Measurements from ENCODE around the gene NPC1. TPM values are rescaled to one million over a fixed set of nuclear protein-coding genes. Genes with fewer than 3 reads are reported as not detected.

Gene NPC1
- total RNA-seq, 1 experiment from 2014 or later, result 29.5 TPM

GRCh38 chr18:23609390-23610023 is 23.2 kb upstream of the NPC1 start:
- Mint-ChIP-seq H3K27me3 (ENCODE audit: insufficient read depth, unreplicated experiment) (no peaks in the 10 kb centered on the region), H3K27ac (ENCODE audit: unreplicated experiment) (no peak overlapping the region), H3K36me3 (ENCODE audit: insufficient read depth, unreplicated experiment) (peaks cover 6% of the 10 kb centered on the region), H3K9me3 (ENCODE audit: unreplicated experiment) (no peaks in the 10 kb centered on the region), H3K4me3 (ENCODE audit: unreplicated experiment) (no peak overlapping the region), H3K4me1 (ENCODE audit: low read depth, unreplicated experiment) (peaks cover 22% of the 10 kb centered on the region)
- intact Hi-C loops (cut with micrococcal nuclease; ENCODE audit: unreplicated experiment), result no loop called here
- peaks cover 21% of the 10 kb centered on the region for H3K4me1 ChIP-seq
- ChIA-PET CTCF (interaction anchor here (1.6 kb wide), 1 partner anchor 94 kb away, joined by 4 read pairs; no protein-coding TSS in a partner anchor), POLR2A (no interaction called here)
- no peak for DNase-seq
- no peaks in the 10 kb centered on the region for H3K27me3 ChIP-seq (replicated peaks; ENCODE audit: control insufficient read depth, insufficient read depth, low read length)
- TF ChIP-seq CTCF (IDR thresholded peaks at IDR 0.05; ENCODE audit: insufficient read depth in 1 of 2, low read depth in 1 of 2, low read length in 1 of 2, severe bottlenecking in 1 of 2, unreplicated experiment in 1 of 2), result no peak
- no peaks in the 10 kb centered on the region for H3K36me3 ChIP-seq (ENCODE audit: control insufficient read depth, insufficient read depth, low read length)
- H3K9me3 ChIP-seq, result no peaks in the 10 kb centered on the region
- no TSS peak for BruUV-seq (replicated peaks)
- H3K4me3 ChIP-seq (ENCODE audit: low read depth, low read length), result no peak overlapping the region

GRCh38 chr18:23608211-23608610 is 21.9 kb upstream of the NPC1 start:
- Mint-ChIP-seq H3K4me1 (ENCODE audit: low read depth, unreplicated experiment) (peaks cover 22% of the 10 kb centered on the region), H3K36me3 (ENCODE audit: insufficient read depth, unreplicated experiment) (peaks cover 6% of the 10 kb centered on the region), H3K4me3 (ENCODE audit: unreplicated experiment) (no peak overlapping the region), H3K27ac (ENCODE audit: unreplicated experiment) (no peak overlapping the region), H3K27me3 (ENCODE audit: insufficient read depth, unreplicated experiment) (no peaks in the 10 kb centered on the region), H3K9me3 (ENCODE audit: unreplicated experiment) (no peaks in the 10 kb centered on the region)
- POLR2A ChIA-PET, result no interaction called here
- no peaks in the 10 kb centered on the region for H3K27me3 ChIP-seq (replicated peaks; ENCODE audit: control insufficient read depth, insufficient read depth, low read length)
- H3K9me3 ChIP-seq, result no peaks in the 10 kb centered on the region
- peaks cover 21% of the 10 kb centered on the region for H3K4me1 ChIP-seq
- TF ChIP-seq CTCF (IDR thresholded peaks at IDR 0.05; ENCODE audit: insufficient read depth in 1 of 2, low read depth in 1 of 2, low read length in 1 of 2, severe bottlenecking in 1 of 2, unreplicated experiment in 1 of 2), result no peak
- intact Hi-C loops (cut with micrococcal nuclease; ENCODE audit: unreplicated experiment), result no loop called here
- CTCF ChIA-PET, result no interaction called here
- H3K4me3 ChIP-seq (ENCODE audit: low read depth, low read length), result no peak overlapping the region
- DNase-seq, result no peak
- H3K36me3 ChIP-seq (ENCODE audit: control insufficient read depth, insufficient read depth, low read length), result no peaks in the 10 kb centered on the region
- no TSS peak for BruUV-seq (replicated peaks)

- TF ChIP-seq CTCF (IDR thresholded peaks at IDR 0.05; ENCODE audit: insufficient read depth in 1 of 2, low read depth in 1 of 2, low read length in 1 of 2, severe bottlenecking in 1 of 2, unreplicated experiment in 1 of 2), result no peak
- ChIA-PET CTCF (no interaction called here), POLR2A (no interaction called here)
- H3K9me3 ChIP-seq, result no peaks in the 10 kb centered on the region
- H3K4me1 ChIP-seq, result peaks cover 11% of the 10 kb centered on the region
- no peaks in the 10 kb centered on the region for H3K9me3 Mint-ChIP-seq (ENCODE audit: unreplicated experiment)
- DNase-seq, result no peak
- intact Hi-C loops (cut with micrococcal nuclease; ENCODE audit: unreplicated experiment), result no loop called here
- BruUV-seq (replicated peaks), result no TSS peak
- no peaks in the 10 kb centered on the region for H3K27me3 ChIP-seq (replicated peaks; ENCODE audit: control insufficient read depth, insufficient read depth, low read length)
- peaks cover 10% of the 10 kb centered on the region for H3K4me1 Mint-ChIP-seq (ENCODE audit: low read depth, unreplicated experiment)
- no peaks in the 10 kb centered on the region for H3K27me3 Mint-ChIP-seq (ENCODE audit: insufficient read depth, unreplicated experiment)
- H3K4me3 ChIP-seq (ENCODE audit: low read depth, low read length), result no peak overlapping the region
- H3K27ac Mint-ChIP-seq (ENCODE audit: unreplicated experiment), result no peak overlapping the region
- peaks cover 6% of the 10 kb centered on the region for H3K36me3 Mint-ChIP-seq (ENCODE audit: insufficient read depth, unreplicated experiment)
- H3K4me3 Mint-ChIP-seq (ENCODE audit: unreplicated experiment), result no peak overlapping the region
- no peaks in the 10 kb centered on the region for H3K36me3 ChIP-seq (ENCODE audit: control insufficient read depth, insufficient read depth, low read length)
These were observed 19.6 kb upstream of the NPC1 start for GRCh38 chr18:23605941-23606340.
